ENCODE data around the gene GMCL2. TPM values are rescaled to one million over a fixed set of nuclear protein-coding genes. Genes with fewer than 3 reads are reported as not detected.
A peak's percentile ranks its signal among the peaks of the same experiment; 100 is the strongest.

The GMCL2 gene
- total and polyA plus RNA-seq, 12 donors, result not detected

- H3K9me3 ChIP-seq (replicated peaks in 1 of 3), result no peaks in the 10 kb centered on the region
- 26 to 47% (median 30%) methylated on average over 5 to 12 of the region's 12 CpGs for WGBS, 4 donors
- H3K4me3 ChIP-seq, result no peak overlapping the region
- no peaks in the 10 kb centered on the region for H3K27me3 ChIP-seq
- DNase-seq, result peak; percentile 63 to 86 (median 71)
- peak overlapping the region in 2 of 5 donors; percentile 18 to 32 for H3K27ac ChIP-seq
- TF ChIP-seq, protein P1, sequence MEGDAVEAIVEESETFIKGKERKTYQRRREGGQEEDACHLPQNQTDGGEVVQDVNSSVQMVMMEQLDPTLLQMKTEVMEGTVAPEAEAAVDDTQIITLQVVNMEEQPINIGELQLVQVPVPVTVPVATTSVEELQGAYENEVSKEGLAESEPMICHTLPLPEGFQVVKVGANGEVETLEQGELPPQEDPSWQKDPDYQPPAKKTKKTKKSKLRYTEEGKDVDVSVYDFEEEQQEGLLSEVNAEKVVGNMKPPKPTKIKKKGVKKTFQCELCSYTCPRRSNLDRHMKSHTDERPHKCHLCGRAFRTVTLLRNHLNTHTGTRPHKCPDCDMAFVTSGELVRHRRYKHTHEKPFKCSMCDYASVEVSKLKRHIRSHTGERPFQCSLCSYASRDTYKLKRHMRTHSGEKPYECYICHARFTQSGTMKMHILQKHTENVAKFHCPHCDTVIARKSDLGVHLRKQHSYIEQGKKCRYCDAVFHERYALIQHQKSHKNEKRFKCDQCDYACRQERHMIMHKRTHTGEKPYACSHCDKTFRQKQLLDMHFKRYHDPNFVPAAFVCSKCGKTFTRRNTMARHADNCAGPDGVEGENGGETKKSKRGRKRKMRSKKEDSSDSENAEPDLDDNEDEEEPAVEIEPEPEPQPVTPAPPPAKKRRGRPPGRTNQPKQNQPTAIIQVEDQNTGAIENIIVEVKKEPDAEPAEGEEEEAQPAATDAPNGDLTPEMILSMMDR (IDR thresholded peaks at IDR 0.05), result peak; percentile 33 to 67 (median 58)
- no peak for TF ChIP-seq POLR2A (IDR thresholded peaks at IDR 0.05)
- intact Hi-C loops (cut with DNase I), result no loop called here
- H3K4me1 ChIP-seq (replicated peaks in 1 of 2), result peaks cover 25 to 66% of the 10 kb centered on the region in 2 donors
- H3K36me3 ChIP-seq (replicated peaks in 1 of 2), result peaks cover 0 to 3% of the 10 kb centered on the region in 2 donors
Observed at GRCh38 chr5:178234750-178235587, 47.8 kb upstream of the GMCL2 start.

DNA sequence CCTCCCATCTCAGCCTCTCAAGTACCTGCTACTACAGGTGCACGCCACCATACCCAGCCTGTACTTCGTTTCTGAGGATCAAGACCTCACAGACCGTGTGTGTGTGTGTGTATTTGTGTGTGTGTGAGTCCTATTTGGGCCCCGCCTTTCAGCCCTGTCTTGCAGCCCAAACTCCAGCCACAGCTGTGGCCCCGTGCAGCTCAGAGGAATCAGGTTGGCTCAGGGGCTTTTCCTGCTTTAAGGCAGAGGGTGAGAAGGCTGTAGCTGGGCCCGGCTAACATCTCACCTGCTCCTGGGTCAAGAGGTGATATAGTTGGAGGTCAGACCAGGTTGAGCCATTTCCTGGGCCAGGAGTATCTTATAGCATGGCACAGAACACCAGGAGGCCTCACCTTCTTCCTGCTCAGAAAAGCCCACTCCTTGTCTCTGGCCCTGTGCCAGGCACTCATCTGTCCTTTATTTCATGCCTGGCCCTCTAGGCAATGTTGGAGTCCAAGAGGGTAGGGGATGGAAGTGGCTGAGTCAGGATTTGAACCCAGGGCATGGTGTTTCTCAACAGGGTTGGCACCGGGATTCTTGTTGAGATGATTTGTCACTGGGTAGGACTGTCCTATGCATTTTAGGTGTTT lies 47.1 kb upstream of the GMCL2 start:
- peak in 1 of 7 donors; percentile 55 for DNase-seq
- intact Hi-C loops (cut with DNase I), result no loop called here
- Histone ChIP-seq H3K36me3 (replicated peaks in 1 of 2) (peaks cover 0 to 11% of the 10 kb centered on the region in 2 donors), H3K27me3 (no peaks in the 10 kb centered on the region), H3K4me1 (replicated peaks in 1 of 2) (peaks cover 25 to 64% of the 10 kb centered on the region in 2 donors), H3K9me3 (replicated peaks in 1 of 3) (no peaks in the 10 kb centered on the region), H3K4me3 (no peak overlapping the region), H3K27ac (peak overlapping the region in 1 of 5 donors; percentile 32)
- 80 to 90% (median 89%) methylated on average over 6 to 7 of the region's 7 CpGs for WGBS, 4 donors
- TF ChIP-seq, protein P1 (IDR thresholded peaks at IDR 0.05), result no peak
- TF ChIP-seq POLR2A (IDR thresholded peaks at IDR 0.05), result no peak

GRCh38 chr5:178232920-178233429 lies 45.8 kb upstream of the GMCL2 start:
- WGBS, 4 donors, result 66 to 82% (median 70%) methylated on average over 8 to 11 of the region's 11 CpGs
- DNase-seq, result peak in 1 of 7 donors; percentile 53
- H3K27me3 ChIP-seq, result no peaks in the 10 kb centered on the region
- intact Hi-C loops (cut with DNase I), result no loop called here
- peak overlapping the region in 2 of 4 donors; percentile 64 to 79 for H3K4me3 ChIP-seq
- H3K27ac ChIP-seq, result peak overlapping the region; percentile 75 to 95 (median 92)
- H3K4me1 ChIP-seq (replicated peaks in 1 of 2), result peaks cover 25 to 54% of the 10 kb centered on the region in 2 donors
- TF ChIP-seq, protein P1 (IDR thresholded peaks at IDR 0.05), result no peak
- no peak for TF ChIP-seq POLR2A (IDR thresholded peaks at IDR 0.05)
- no peaks in the 10 kb centered on the region for H3K9me3 ChIP-seq (replicated peaks in 1 of 3)
- peaks cover 0 to 23% of the 10 kb centered on the region in 2 donors for H3K36me3 ChIP-seq (replicated peaks in 1 of 2)
